Stimulated activated CD4-positive, alpha-beta T cell treated with anti-CD3 and anti-CD28 coated beads, TNF-alpha, amount 100 ng/mL, for 48 hours (primary cell): Measurements from ENCODE around the gene SLC9C2.

Experiments used
- DNase-seq, 3 donors: peaks; one replicate each; pipeline ENCODE4 v3.0.0-alpha.2; 2020; ENCODE audit warnings: low read depth in 3 of 3

Gene SLC9C2

GRCh38 chr1:173451981-173452380, 150.9 kb downstream of the SLC9C2 start:
- DNase-seq = no peak
